Upper lobe of right lung (tissue), 1 donor: ENCODE data around the gene RNASEH2A. TPM values are rescaled to one million over a fixed set of nuclear protein-coding genes. Genes with fewer than 3 reads are reported as not detected.
A peak's percentile ranks its signal among the peaks of the same experiment; 100 is the strongest.

Experiments
- ATAC-seq: fragments of 200-7000 bp; cut with Tn5 transposase; one replicate; pipeline ENCODE4 v1.9.1; 2020; ENCODE audit warnings: mild to moderate bottlenecking, moderate library complexity
- DNase-seq: peaks from one replicate; pipeline ENCODE4 v3.0.0-alpha.2; 2020
- H3K27ac ChIP-seq: fragments of 200-600 bp; one replicate; pipeline ENCODE4 v1.8.0; 2022
- H3K27me3 ChIP-seq: fragments of 200-600 bp; one replicate; pipeline ENCODE4 v1.8.0; 2022; ENCODE audit warnings: mild to moderate bottlenecking
- H3K36me3 ChIP-seq: fragments of 200-600 bp; one replicate; pipeline ENCODE4 v1.8.0; 2022
- H3K4me1 ChIP-seq: fragments of 200-600 bp; one replicate; pipeline ENCODE4 v1.8.0; 2022
- H3K4me3 ChIP-seq: fragments of 200-600 bp; one replicate; pipeline ENCODE4 v1.8.0; 2022; ENCODE audit warnings: mild to moderate bottlenecking
- H3K9me3 ChIP-seq: fragments of 200-600 bp; one replicate; pipeline ENCODE4 v1.8.0; 2022
- CTCF ChIP-seq: fragments of 200-600 bp; IDR thresholded peaks from one replicate; pipeline ENCODE4 v1.8.0; 2022; ENCODE audit warnings: antibody characterized with exemption
- intact Hi-C: fragments of 100-400 bp; cut with DNase I; formaldehyde crosslinking; loops from one replicate; pipeline ENCODE4 v1.11.0; 2022
- total RNA-seq: library from RNA; stranded (reverse); fragmentation: NEBNext Ultra II Directional; extraction: Animal tissue kit (Norgen Biotek cat#: 25700); gene quantifications from one replicate; pipeline ENCODE4 v1.2.1, GENCODE V29; 2021
- donor health status: DM: no; HTN: yes; CAD: no; lungs with severe emphysema.

Gene RNASEH2A
- total RNA-seq, 1 donor from 2014 or later = 7.4 TPM

- intact Hi-C loops = no loop called here
- H3K4me1 ChIP-seq = peaks cover 17% of the 10 kb centered on the region
- H3K36me3 ChIP-seq = no peaks in the 10 kb centered on the region
- no peak for DNase-seq
- no peak for TF ChIP-seq CTCF
- H3K9me3 ChIP-seq = no peaks in the 10 kb centered on the region
- no peak overlapping the region for H3K27ac ChIP-seq
- H3K4me3 ChIP-seq = no peak overlapping the region
- peaks cover 96% of the 10 kb centered on the region for H3K27me3 ChIP-seq
- ATAC-seq = no peak
These were observed 30.1 kb downstream of the RNASEH2A start for GRCh38 chr19:12836529-12836863.

- ATAC-seq (no peak), DNase-seq (no peak)
- H3K9me3 ChIP-seq = no peaks in the 10 kb centered on the region
- TF ChIP-seq CTCF = no peak
- H3K4me1 ChIP-seq = peaks cover 17% of the 10 kb centered on the region
- intact Hi-C loops = no loop called here
- no peak overlapping the region for H3K4me3 ChIP-seq
- peaks cover 96% of the 10 kb centered on the region for H3K27me3 ChIP-seq
- no peaks in the 10 kb centered on the region for H3K36me3 ChIP-seq
- H3K27ac ChIP-seq = no peak overlapping the region
These were observed 30.8 kb downstream of the RNASEH2A start for GRCh38 chr19:12837225-12837624.

- H3K36me3 ChIP-seq = no peaks in the 10 kb centered on the region
- H3K9me3 ChIP-seq = no peaks in the 10 kb centered on the region
- peaks cover 96% of the 10 kb centered on the region for H3K27me3 ChIP-seq
- intact Hi-C loops = no loop called here
- H3K4me3 ChIP-seq = peak within 1 kb of the TSS; percentile 30
- peaks cover 15% of the 10 kb centered on the region for H3K4me1 ChIP-seq
- DNase-seq = peak; percentile 71
- ATAC-seq = peak; percentile 73
- peak; percentile 28 for TF ChIP-seq CTCF
- no peak within 1 kb of the TSS for H3K27ac ChIP-seq
These were observed 31.9 kb downstream of the RNASEH2A start, which contains the start of gene MAST1 for GRCh38 chr19:12838182-12838885. Gene MAST1, plus strand, starts transcription at chr19:12838515. Its CDS starts 58 bp downstream, at chr19:12838573.

GRCh38 chr19:12838886-12839756 is 32.7 kb downstream of the RNASEH2A start:
- no peak overlapping the region for H3K27ac ChIP-seq
- intact Hi-C loops = no loop called here
- H3K36me3 ChIP-seq = no peaks in the 10 kb centered on the region
- H3K27me3 ChIP-seq = peaks cover 97% of the 10 kb centered on the region
- TF ChIP-seq CTCF = no peak
- H3K9me3 ChIP-seq = no peaks in the 10 kb centered on the region
- DNase-seq = no peak
- no peak overlapping the region for H3K4me3 ChIP-seq
- peaks cover 12% of the 10 kb centered on the region for H3K4me1 ChIP-seq
- no peak for ATAC-seq

GRCh38 chr19:12840091-12841079 is 34.0 kb downstream of the RNASEH2A start:
- H3K27ac ChIP-seq = no peak overlapping the region
- H3K4me1 ChIP-seq = peaks cover 9% of the 10 kb centered on the region
- H3K9me3 ChIP-seq = no peaks in the 10 kb centered on the region
- intact Hi-C loops = no loop called here
- H3K4me3 ChIP-seq = peak overlapping the region; percentile 15
- H3K27me3 ChIP-seq = peaks cover 97% of the 10 kb centered on the region
- no peaks in the 10 kb centered on the region for H3K36me3 ChIP-seq
- DNase-seq = peak; percentile 85
- ATAC-seq = peak; percentile 87
- TF ChIP-seq CTCF = no peak
